Activated CD8-positive, alpha-beta T cell treated with anti-CD3 and anti-CD28 coated beads for 36 hours (primary cell): ENCODE measurements around the gene PTPRK. TPM values are rescaled to one million over a fixed set of nuclear protein-coding genes. Genes with fewer than 3 reads are reported as not detected.

Experiments used
- ATAC-seq: fragments of 200-7000 bp; cut with Tn5 transposase; one replicate; pipeline ENCODE4 v1.10.0; 2021; ENCODE audit warnings: mild to moderate bottlenecking, moderate library complexity
- CTCF ChIA-PET: fragments of 350-600 bp; sonication (Branson Sonifier 250); formaldehyde crosslinking; loops from one replicate; lab custom pipeline; 2021; ENCODE audit warnings: antibody characterized with exemption; lab: Charles Lee
- POLR2A ChIA-PET: fragments of 350-600 bp; sonication (Branson Sonifier 250); formaldehyde crosslinking; loops from one replicate; lab custom pipeline; 2021; ENCODE audit warnings: antibody characterized with exemption; lab: Charles Lee
- DNase-seq: peaks from one replicate; pipeline ENCODE4 v3.0.0-alpha.2; 2020
- H3K27ac Mint-ChIP-seq: one replicate; pipeline ENCODE4 v1.8.0; 2021; ENCODE audit warnings: mild to moderate bottlenecking, mixed read lengths
- H3K27me3 Mint-ChIP-seq: one replicate; pipeline ENCODE4 v1.8.0; 2021; ENCODE audit warnings: mixed read lengths
- H3K36me3 Mint-ChIP-seq: one replicate; pipeline ENCODE4 v1.8.0; 2021; ENCODE audit warnings: low read depth, mixed read lengths
- H3K4me1 Mint-ChIP-seq: one replicate; pipeline ENCODE4 v1.8.0; 2021; ENCODE audit warnings: low read depth, mixed read lengths
- H3K4me3 Mint-ChIP-seq: one replicate; pipeline ENCODE4 v1.8.0; 2021; ENCODE audit warnings: mild to moderate bottlenecking, moderate library complexity, mixed read lengths
- H3K9me3 Mint-ChIP-seq: one replicate; pipeline ENCODE4 v1.8.0; 2021; ENCODE audit warnings: mixed read lengths
- CTCF ChIP-seq: fragments of 200-600 bp; IDR thresholded peaks from one replicate; pipeline ENCODE4 v1.8.0; 2022; ENCODE audit warnings: antibody characterized with exemption, mild to moderate bottlenecking
- intact Hi-C: fragments of 100-400 bp; cut with micrococcal nuclease; formaldehyde crosslinking; loops from one replicate; pipeline ENCODE4 v1.10.0; 2022
- total RNA-seq, 2 experiments: library from RNA; stranded (reverse); gene quantifications; one replicate each; pipeline ENCODE4 v1.2.3, GENCODE V29; 2021

The PTPRK gene
- total RNA-seq, 2 experiments from 2014 or later, result 7.7 to 8.9 TPM

GRCh38 chr6:128479991-128480390 lies 40.4 kb downstream of the PTPRK start:
- peaks cover 18% of the 10 kb centered on the region for H3K4me1 Mint-ChIP-seq
- no peak overlapping the region for H3K4me3 Mint-ChIP-seq
- DNase-seq, result no peak
- no peak overlapping the region for H3K27ac Mint-ChIP-seq
- ChIA-PET CTCF (interaction anchor here (1.7 kb wide), 1 partner anchor 40 kb away, joined by 6 read pairs; the partner anchor contains the start of gene PTPRK), POLR2A (interaction anchor here (1.1 kb wide), 1 partner anchor 25 kb away, joined by 3 read pairs; no protein-coding TSS in a partner anchor)
- ATAC-seq, result no peak
- intact Hi-C loops, result no loop called here
- TF ChIP-seq CTCF, result no peak
- H3K27me3 Mint-ChIP-seq, result peaks cover 1% of the 10 kb centered on the region
- no peaks in the 10 kb centered on the region for H3K9me3 Mint-ChIP-seq
- no peaks in the 10 kb centered on the region for H3K36me3 Mint-ChIP-seq

DNA sequence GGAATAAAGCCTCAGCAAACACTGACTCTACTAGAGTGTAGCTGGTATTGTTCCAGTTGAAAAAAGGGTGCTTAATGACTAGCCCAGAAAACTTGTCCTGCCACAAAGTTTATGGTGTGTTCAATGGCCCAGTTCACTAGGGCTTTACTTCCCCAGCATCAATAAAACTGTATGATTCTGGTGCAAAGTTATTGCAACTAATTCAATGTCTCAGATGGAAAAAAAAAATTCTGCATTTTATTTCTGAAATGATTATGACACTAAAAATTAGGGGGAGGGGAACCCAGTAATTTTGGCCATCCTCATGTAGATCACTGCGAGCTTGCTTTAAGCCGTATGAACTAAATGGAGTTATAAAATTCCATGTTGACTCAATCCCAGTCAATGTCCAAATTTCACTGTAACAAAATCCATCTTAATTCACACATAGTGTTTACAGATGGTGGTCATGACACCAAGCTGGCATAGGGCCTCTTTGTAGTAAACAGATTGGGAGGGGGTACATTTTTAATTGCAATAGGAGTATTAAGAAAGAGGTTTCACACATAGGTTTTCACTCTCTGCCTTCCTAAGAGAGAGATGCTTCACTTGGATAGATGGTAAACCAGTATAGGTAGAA lies 41.2 kb downstream of the PTPRK start:
- intact Hi-C loops, result no loop called here
- peaks cover 18% of the 10 kb centered on the region for H3K4me1 Mint-ChIP-seq
- H3K9me3 Mint-ChIP-seq, result no peaks in the 10 kb centered on the region
- H3K36me3 Mint-ChIP-seq, result no peaks in the 10 kb centered on the region
- DNase-seq, result no peak
- no peak overlapping the region for H3K27ac Mint-ChIP-seq
- H3K4me3 Mint-ChIP-seq, result peak overlapping the region; percentile 63
- H3K27me3 Mint-ChIP-seq, result peaks cover 1% of the 10 kb centered on the region
- ChIA-PET CTCF (interaction anchor here (1.7 kb wide), 1 partner anchor 41 kb away, joined by 6 read pairs; the partner anchor contains the start of gene PTPRK), POLR2A (interaction anchor here (1.1 kb wide), 1 partner anchor 26 kb away, joined by 3 read pairs; no protein-coding TSS in a partner anchor)
- ATAC-seq, result no peak
- TF ChIP-seq CTCF, result no peak

- H3K4me3 Mint-ChIP-seq, result peak overlapping the region; percentile 63
- intact Hi-C loops, result no loop called here
- H3K4me1 Mint-ChIP-seq, result peaks cover 18% of the 10 kb centered on the region
- no peaks in the 10 kb centered on the region for H3K27me3 Mint-ChIP-seq
- H3K9me3 Mint-ChIP-seq, result no peaks in the 10 kb centered on the region
- ATAC-seq (no peak), DNase-seq (no peak)
- ChIA-PET CTCF (no interaction called here), POLR2A (interaction anchor here (1.1 kb wide), 1 partner anchor 27 kb away, joined by 3 read pairs; no protein-coding TSS in a partner anchor)
- TF ChIP-seq CTCF, result no peak
- no peaks in the 10 kb centered on the region for H3K36me3 Mint-ChIP-seq
- H3K27ac Mint-ChIP-seq, result peak overlapping the region; percentile 72
Measured at GRCh38 chr6:128478230-128479047, 42.0 kb downstream of the PTPRK start.

- Mint-ChIP-seq H3K4me1 (peaks cover 16% of the 10 kb centered on the region), H3K27me3 (no peaks in the 10 kb centered on the region), H3K27ac (no peak overlapping the region), H3K4me3 (no peak overlapping the region), H3K36me3 (no peaks in the 10 kb centered on the region), H3K9me3 (no peaks in the 10 kb centered on the region)
- DNase-seq (no peak), ATAC-seq (no peak)
- ChIA-PET POLR2A (no interaction called here), CTCF (no interaction called here)
- intact Hi-C loops, result no loop called here
- TF ChIP-seq CTCF, result no peak
Measured at GRCh38 chr6:128474933-128475332, 45.5 kb downstream of the PTPRK start.

GRCh38 chr6:128474481-128474880 lies 45.9 kb downstream of the PTPRK start:
- no peak overlapping the region for H3K27ac Mint-ChIP-seq
- ChIA-PET CTCF (no interaction called here), POLR2A (no interaction called here)
- ATAC-seq (no peak), DNase-seq (no peak)
- no peak for TF ChIP-seq CTCF
- intact Hi-C loops, result no loop called here
- no peaks in the 10 kb centered on the region for H3K27me3 Mint-ChIP-seq
- H3K4me1 Mint-ChIP-seq, result peaks cover 14% of the 10 kb centered on the region
- H3K36me3 Mint-ChIP-seq, result no peaks in the 10 kb centered on the region
- H3K4me3 Mint-ChIP-seq, result no peak overlapping the region
- H3K9me3 Mint-ChIP-seq, result no peaks in the 10 kb centered on the region
